M059J (cell line): ENCODE results near the gene TSEN2. TPM values are rescaled to one million over a fixed set of nuclear protein-coding genes. Genes with fewer than 3 reads are reported as not detected.
A peak's percentile ranks its signal among the peaks of the same experiment; 100 is the strongest.
"Not testable (repeated sequence)": the region's sequence is repeated elsewhere in the genome, so short reads cannot be mapped to it uniquely, and the experiment has no call there.

Source experiments
- DNase-seq: peaks from one replicate; pipeline ENCODE4 v3.0.0-alpha.2; 2012; ENCODE audit warnings: low read depth
- total RNA-seq: library from RNA; depleted of rRNA; stranded (reverse); fragments of >200 nt; shearing (Covaris generic); gene quantifications from 2 replicates; pipeline ENCODE4 v1.2.3, GENCODE V29; 2014

Gene TSEN2
- total RNA-seq, 1 experiment from 2014 or later: 9.0 TPM

DNA sequence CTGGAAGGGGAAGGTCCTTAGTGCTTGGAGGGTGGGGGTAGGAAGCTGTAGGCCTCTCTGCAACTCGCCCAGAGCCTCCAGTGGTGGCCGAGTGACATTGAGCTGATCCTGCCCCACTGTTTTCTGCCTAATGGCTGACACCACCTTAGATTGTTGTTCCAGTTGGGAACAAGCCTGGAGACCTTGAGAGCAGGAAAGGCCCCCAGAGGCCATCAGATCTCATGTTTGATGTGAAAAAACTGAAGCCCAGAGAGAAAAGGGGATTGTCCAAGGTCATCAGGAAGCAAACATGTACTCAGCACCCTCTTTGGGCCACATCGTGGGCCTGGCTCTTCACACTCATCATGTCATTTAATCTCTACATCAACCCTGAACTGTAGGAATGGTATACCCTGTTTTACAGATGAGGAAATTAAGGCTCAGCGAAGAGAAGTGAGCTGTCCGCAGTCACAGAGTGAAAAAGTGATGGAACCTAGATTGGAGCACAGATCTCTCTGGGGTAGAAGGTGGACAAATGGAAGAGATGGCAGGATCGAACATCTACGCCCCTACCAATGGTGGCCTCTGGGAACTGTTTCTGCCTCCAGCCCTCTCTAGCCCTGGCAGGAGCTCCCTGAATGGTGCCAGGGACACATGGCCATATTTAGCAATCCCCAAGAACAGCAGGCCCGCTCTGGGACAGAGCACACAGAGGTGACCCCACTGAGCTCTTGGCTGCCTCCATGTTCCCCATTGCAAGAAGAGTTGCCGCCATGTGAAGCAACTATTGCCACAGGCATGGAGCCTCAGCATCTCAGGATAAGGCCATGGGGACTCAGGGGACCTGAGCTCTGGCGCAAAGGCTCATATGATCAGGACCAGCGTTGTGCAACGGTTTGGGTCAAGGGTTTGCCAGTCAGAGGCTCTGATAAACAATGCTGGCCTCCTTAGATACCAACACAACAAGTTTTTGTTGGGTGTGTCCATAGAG is 31.6 kb upstream of the TSEN2 start:
- no peak for DNase-seq

DNA sequence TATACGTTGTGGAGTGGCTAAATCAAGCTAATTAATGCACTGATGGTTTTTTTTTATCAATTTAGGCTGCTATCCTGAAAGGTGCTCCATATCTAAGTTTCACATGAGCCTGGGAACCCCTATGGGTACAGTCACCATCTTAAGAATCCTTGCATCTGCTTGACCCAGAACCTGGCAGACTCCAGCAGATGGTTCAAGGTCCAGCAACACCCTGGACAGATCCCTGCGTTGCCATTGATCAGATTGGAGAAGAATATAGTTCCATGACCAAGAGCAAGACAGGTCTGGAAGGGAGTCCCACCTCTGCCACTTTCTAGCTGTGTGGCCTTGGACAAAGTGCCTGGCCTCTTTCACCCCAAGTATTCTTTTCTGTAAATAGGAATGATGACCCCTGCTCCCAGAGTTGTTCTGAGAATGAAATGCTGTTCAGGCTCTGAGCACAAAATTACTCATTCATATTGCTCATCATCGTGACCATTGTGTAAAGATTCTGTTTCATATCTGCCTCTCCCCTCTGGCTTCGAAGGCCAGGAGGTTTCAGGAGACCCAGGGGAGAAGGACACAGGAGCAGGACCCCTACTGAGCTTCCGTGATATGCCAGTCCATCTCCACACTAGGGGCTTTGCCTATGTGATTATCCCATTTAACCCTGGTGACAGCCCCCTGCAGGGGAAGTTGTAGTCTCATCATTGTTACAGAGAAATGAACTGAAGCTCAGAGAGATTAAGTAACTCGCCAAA is 30.0 kb upstream of the TSEN2 start:
- DNase-seq: peak; percentile 53

DNA sequence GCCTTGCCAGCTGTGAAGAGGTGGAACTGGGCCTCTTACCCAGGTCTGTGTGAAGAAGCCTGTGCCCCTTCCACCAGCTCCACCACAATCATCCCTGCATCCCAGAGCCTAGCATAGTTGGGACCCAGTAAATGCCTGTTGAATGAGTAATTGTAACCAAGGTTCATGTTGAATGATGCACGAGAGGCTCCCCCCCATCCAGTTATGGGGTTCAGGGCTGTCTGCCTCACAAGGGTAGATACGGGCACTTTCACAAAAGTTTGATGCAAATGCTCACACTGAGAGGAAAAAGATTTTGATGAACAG is 29.5 kb upstream of the TSEN2 start:
- DNase-seq: peak; percentile 77

DNA sequence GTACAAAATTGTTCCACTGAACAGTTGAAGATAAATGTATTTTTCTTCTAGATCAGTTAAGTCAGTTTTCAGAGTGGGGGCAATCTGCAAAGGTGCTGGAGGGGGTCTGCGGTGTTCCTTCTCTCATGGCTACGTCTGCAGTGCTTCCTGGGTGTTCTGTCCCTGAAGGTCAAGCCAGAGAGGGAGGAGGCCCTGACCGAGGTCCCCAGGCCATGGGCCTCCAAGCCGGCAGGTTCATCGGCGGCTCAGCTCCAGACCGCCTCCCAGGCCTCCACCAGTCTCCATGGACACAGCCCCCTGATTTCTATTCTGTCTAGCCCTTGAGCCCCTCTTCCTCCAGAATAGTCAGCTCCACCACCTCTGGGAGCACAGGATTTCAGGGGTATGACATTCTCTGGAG is 28.5 kb upstream of the TSEN2 start:
- no peak for DNase-seq

DNA sequence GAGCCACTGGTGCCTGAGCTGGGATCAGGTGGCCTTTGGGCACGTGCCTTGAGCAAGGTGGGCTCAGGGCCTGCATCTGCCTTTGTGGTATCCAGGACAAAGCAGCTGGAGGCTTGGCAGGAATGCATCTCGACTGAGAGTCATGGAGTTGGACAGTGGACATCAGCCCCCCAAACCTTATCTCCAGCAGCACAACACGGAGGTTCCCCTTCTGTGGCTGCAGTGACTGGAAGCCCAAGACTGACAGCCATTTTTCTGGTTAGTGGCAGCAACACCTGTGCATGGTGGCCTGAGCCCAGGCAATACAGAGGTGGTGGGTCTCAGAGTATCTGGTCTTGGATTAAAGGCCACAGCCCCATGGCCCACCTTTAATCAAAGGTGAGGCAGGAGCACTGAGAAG is 27.8 kb upstream of the TSEN2 start:
- no peak for DNase-seq

DNA sequence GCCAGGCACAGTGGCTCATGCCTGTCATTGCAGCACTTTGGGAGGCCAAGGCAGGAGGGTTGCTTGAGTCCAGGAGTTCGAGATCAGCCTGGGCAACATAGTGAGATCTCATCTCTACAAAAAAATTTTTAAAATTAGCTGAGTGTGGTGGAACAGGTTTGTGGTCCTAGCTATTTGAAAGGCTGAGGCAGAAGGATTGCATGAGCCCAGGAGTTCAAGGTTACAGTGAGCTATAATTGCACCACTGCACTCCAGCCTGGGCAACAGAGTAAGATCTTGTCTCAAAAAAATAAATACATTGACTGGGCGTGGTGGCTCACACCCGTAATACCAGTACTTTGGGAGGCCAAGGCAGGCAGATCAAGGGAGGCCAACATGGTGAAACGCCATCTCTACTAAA is 26.9 kb upstream of the TSEN2 start:
- not testable (repeated sequence) for DNase-seq

DNA sequence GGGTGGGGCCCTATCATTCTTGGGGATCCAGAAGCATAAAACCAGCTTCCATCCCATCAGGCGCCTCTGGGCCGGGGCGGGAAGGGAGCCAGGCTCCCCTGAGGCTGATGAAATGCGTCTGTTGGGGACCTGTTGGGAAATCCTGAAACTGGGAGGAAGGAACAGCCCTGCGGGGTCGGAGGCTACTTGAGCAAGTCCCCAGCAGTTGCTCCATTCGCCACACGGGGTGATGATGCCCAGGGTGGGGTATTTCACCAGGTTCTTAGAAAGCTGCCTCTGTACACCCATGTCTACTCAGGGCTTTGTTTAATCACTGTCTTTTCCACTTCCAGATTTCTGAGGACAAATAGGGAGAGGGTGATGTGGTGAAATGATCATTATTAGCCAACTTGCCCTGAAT is 25.4 kb upstream of the TSEN2 start:
- DNase-seq: no peak

DNA sequence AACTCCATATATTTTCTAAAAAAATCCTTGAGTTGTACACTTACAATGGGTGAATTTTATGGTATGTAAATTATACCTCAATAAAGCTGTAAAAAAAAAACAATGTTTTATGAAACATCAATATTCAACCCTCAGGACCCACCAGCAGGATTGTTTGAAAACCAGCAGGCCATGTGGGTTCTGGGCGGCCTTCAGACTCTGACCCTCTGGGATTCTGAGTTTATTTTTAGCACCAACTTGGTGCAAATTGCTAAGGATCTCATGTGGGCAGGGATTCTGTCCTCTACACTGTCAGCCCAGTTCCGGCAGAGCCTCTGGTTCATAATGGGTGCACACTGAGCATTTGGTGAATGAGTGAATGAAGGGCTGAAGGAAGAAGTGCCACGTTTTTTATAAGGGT is 24.2 kb upstream of the TSEN2 start:
- DNase-seq: no peak

DNA sequence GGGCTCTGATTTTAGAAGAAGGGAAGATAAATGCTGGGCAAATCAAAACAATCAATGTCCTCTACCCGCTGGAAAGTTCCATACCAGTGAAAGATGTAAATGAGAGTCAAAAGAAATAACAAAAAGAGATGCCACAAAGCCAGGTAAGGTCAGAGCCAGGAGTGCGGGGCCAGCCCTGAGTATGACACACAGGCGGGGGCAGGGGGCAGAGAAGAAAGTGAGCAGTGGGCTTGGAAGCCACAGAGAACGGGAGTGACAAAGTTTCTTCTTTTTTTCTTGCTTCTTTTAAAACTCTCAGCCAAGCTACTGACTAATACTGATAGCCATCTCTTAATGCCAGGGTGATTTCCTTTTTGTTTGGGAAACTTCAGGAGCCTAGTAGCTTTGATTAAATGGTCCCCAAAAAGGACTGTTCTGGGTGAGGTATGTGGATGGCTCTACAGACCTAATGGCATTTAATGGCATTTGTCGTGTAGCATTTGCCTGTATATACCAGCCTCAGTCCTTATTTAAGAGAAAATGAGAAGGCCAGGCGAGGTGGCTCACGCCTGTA is 23.1 kb upstream of the TSEN2 start:
- DNase-seq: peak; percentile 72

DNA sequence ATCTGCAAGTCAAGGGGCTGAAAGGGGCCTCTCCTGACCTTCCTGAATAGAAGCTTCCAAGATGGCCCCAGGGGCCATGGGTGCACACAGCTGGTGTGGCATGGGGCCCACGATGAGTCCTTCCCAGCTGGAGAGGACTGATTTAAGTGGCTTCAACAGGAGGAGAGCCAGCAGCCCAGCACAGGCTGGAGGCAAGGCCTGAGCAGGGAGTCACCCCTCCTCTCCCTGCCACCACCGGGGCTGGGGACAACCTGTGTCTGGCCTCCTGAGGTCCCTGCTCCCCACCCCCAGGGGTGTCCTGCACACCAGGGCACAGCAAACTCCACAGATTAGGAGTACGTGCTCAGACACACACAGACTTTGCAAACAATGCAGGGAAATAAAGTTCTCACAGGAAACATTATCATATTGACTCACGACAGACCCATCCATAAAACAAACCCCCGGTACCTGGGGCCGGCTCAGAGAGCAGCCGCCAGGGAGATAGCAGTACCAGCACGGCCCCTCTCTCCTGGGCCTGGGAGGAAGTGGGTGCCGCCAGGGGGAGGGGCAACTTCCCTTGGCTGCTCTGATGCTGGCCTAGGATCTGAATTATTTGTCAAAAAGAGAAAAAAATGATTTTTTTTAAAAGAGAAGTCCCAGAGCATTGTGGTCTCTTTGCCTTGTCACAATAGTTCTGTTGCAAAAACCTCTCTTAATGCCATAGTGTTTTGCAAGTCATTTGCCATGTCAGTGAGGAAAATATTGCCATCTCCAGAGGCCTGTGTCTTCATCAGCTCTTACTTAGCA is 21.9 kb upstream of the TSEN2 start:
- DNase-seq: peak; percentile 58

DNA sequence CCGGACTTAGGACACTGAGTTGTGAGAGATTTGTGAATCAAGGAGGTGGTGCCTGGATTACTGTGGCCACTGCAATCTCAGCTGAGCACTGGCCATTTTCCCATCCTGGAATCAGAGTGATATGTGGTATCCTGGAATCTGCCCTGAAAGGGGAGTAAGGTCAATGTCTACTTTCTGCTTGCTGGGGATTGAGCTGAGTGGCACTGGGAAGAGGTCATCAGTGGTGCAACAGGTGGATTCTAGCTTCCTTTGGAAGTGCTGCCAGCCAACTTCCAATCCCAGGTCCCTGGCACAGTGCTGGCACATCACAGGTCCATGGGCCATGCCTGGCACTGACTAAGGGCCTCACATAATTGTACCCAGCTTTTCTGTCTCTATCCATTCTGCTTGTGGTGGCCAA is 20.6 kb upstream of the TSEN2 start:
- DNase-seq: no peak

DNA sequence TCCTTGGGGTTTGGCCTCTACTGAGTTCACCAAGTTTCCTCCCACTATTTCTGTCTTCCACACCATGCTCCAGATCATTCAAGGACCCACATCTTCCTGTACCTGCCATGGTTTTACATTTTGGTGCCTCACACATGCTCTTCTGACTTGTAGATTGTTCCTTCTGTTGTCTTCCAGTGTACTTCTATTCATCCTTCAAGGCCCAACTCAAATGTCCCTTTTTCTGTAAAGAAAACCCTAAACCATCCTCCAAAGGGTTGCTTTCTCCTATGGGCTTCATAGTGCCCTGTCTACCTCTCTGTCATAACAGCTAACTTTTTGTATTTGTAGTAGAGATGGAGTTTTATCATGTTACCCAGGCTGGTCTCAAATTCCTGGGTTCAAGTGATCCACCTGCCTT is 20.1 kb upstream of the TSEN2 start:
- DNase-seq: no peak

DNA sequence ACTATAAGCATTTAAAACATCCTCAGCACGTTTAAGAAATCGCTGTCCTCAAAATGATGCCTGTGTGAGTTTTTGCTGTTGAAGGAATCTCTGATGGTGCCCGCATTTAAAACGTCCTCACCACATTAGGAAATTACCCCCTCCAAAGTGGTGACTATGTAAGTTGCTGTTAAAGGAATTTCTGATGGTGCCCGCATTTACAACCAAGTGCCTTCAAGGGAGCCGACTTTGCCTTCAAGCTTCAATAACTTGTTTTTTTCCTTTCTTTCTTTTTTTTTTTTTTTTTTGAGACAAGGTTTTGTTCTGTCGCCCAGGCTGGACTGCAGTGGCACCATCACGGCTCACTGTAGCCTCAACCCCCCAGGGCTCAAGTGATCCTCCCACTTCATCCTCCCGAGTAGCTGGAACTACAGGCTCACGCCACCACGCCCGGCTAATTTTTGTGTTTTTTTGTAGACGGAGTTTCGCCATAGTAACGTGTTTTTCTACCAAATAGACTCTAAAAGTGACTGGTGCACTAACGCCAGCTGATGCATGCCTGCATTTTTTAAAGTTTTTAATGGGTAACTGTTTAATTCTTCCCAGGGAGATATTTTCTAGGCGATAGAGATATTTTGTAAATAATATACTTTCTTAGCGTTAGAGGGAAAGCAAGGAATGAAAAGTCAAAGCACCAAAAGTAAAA is 19.0 kb upstream of the TSEN2 start:
- no peak for DNase-seq

DNA sequence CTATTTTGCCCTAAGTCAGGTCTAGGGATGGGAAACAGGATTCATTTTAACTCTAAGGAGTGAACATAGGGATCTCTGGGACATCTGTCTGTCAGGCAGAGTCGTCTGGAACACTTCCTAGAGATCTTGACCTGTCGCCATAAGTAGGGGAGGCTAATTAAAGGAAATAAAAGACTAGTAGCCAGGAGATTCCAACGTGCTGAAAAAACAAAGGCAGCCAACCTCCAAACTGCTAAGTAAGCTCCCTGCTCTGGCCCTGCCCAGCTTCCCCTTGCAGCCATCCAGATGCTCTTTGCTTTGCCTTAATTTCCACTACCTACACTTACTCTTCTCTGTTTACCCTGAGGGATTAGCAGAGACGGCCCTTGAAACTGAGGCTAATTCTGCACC is 18.4 kb upstream of the TSEN2 start:
- DNase-seq: no peak

DNA sequence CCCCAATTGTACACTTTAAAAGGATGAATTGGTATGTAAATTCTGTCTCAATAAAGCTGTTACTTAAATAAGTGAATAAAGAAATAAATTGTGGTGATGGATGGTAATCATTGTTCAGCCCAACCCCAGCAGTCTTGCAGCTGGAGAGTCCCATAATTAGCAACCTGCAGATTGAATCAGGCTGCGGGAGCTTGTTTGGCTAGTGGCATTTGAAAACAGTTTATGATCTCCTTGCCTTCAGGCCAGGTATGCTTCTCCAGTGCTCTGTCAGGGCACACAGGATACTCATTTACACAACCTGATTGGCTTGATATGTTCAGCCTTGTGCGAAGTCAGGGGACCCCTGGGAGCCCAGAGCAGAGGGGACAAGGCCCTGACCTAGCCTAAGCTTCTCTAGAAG is 16.5 kb upstream of the TSEN2 start:
- no peak for DNase-seq

DNA sequence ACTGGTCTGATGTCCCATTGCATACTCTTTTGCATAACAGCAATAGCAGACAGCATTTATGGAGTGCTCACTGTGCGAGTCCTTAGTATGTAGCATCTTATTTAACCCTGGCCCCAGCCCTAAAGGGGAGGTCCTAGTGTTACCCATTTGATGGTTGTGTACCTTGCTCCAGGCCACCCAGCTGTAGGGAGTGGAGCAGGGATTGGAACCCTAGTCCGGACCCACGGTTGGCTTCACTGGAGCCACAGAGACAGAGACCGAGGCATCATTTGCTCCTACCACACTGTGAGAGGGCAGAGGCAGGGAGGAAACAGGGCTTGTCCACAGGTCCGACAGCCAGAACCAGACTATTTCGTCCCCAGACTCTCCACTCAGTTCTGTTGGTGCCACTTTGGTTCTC is 16.0 kb upstream of the TSEN2 start:
- no peak for DNase-seq

DNA sequence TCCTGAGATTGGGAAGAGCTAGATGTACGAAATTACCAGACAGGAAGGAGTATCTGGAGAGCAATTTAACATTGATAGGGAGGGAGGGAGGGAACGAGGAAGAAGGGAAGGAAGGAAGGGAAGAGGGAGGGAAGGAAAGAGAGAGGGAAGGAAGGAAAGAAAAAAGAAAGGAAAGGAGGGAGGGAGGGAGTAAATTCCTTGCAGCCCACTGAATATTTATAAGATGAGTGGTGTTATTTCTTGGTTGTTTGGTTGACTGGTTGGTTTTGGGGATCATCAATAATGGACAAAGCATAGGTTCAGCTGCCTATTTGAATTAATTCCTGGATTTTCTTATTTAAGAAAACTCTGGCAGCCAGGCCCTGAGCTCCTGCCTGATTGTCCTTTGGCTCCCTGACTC is 15.5 kb upstream of the TSEN2 start:
- no peak for DNase-seq

DNA sequence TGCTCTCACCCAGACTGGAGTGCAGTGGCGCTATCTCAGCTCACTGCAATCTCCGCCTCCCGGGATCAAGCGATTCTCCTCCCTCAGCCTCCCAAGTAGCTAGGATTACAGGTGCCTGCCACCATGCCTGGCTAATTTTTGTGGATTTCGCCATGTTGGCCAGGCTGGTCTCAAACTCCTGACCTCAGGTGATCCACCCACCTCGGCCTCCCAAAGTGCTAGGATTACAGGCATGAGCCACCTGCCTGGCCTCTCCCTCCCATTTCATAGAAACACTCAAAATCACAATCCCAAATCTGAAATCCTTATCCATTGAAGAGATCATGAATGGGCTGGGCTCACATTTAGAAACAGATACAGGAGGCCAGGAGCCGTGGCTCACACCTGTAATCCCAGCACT is 15.1 kb upstream of the TSEN2 start:
- not testable (repeated sequence) for DNase-seq

DNA sequence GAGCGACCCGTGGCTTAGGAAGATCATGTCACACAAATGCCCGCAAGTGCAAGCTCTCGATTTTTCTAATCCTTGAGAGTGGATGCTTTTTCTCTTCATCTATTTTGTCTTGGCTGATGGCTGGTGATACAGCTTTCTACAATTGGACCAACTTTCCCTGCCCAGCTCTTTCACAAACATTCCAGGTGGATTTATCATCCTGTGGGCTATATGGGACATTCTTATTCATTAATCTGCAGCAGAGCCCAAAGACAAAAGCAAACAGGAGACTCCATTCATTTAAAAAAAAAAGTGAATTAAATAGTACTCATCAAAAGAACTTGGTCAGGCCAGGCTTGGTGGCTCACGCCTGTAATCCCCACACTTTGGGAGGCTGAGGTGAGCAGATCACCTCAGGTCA is 14.2 kb upstream of the TSEN2 start:
- peak; percentile 82 for DNase-seq

DNA sequence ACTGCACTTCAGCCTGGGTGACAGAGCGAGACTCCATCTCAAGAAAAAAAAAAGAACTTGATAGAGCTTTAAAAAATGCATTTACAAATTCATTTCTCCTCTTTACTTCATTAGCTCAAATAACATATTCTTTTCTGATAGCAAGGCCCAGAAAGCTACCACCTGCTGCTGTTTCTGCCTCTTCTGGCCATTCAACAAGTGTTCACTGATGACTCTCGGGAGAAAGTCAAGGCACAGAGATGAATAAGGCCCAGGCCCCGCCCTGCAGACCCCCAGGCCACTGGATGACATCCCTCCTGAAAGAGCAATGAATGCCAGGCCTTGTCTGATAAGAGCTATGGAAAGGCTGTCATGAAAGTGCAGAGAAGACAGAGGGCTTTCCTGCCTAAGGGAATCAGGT is 13.6 kb upstream of the TSEN2 start:
- DNase-seq: no peak

DNA sequence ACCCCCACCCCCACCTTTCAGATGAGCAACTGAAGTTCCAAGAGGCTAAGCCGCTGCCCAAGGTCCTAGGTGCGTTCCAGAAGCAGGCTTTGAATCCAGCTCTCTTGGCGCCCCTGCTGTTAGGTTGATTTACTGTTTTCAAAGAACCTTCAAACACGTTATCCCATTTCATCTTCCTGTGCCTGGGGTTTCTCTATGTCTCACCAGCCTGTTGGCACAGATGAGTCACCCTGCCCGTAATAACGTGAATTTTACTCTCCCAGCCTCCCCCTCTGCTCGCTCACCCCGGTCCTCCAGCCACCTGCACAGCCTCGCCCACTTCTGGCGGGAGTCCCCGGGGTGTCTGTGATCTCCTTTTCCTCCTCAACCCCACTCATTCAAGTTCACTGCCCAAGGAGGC is 13.0 kb upstream of the TSEN2 start:
- peak; percentile 86 for DNase-seq
